ENCODE data around the gene SCG5.

Gene SCG5

DNA sequence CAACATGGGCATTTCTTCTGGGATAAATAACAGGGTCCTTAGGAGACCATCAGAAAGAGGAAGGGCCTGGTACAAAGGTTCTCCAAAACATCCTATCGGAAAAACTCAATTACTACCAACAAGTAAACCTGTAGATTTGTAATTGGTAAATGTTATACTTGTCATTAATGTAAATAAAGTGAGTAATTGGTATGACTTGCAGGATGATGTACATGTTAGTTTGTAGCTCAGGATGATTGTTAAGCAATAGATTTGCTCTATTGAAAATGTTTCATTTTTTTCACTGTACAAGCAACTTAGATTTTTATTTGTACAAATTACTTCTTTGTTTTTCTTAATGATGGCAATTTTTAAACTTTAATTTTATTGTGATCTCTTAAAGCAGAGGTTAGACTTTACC lies 3.8 kb upstream of the SCG5 start:
- DNase-seq (ENCODE audit: low read depth), result no peak
- no peak overlapping the region for H3K4me3 ChIP-seq (replicated peaks; ENCODE audit: low read depth, low read length)
- TF ChIP-seq, protein P1, sequence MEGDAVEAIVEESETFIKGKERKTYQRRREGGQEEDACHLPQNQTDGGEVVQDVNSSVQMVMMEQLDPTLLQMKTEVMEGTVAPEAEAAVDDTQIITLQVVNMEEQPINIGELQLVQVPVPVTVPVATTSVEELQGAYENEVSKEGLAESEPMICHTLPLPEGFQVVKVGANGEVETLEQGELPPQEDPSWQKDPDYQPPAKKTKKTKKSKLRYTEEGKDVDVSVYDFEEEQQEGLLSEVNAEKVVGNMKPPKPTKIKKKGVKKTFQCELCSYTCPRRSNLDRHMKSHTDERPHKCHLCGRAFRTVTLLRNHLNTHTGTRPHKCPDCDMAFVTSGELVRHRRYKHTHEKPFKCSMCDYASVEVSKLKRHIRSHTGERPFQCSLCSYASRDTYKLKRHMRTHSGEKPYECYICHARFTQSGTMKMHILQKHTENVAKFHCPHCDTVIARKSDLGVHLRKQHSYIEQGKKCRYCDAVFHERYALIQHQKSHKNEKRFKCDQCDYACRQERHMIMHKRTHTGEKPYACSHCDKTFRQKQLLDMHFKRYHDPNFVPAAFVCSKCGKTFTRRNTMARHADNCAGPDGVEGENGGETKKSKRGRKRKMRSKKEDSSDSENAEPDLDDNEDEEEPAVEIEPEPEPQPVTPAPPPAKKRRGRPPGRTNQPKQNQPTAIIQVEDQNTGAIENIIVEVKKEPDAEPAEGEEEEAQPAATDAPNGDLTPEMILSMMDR (IDR thresholded peaks at IDR 0.05; ENCODE audit: low read length, missing control alignments), result no peak

DNA sequence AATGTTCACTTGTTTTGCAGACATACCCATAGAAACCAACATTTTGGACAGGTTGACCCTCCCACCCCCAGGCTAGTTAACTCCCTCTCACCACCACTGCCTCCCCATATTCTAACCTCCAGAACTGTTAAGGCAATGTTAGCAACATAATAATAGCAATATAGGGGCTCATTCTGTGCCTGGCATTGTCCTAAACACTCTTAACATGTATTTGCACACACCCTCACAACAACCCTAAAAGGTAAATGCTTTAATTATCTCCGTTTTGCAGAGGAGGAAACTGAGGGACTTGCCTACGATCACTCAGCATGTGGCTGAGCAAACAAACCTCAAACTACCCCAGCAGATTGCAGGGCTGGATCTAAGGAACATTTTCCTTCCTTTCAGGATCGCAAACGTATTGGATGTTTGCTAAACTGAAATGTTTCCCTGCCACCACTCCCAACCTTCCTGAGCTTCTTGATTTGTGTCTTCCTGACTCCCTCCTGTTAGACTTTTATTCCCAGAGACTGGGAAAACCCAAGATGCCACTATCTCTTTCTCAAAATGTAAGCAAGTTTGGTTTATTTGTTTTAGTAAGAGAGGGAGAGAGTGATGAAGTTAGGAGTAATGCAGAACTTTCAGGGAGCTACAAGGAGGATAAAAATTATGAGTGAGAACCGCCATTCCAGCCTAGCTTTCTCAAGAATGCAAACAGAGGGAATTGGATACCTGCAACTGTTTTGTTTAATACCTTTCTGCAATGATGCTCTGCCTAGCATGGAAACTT lies 1.3 kb downstream of the SCG5 start:
- no peak overlapping the region for H3K4me3 ChIP-seq (replicated peaks; ENCODE audit: low read depth, low read length)
- DNase-seq (ENCODE audit: low read depth), result no peak
- TF ChIP-seq, protein P1 (IDR thresholded peaks at IDR 0.05; ENCODE audit: low read length, missing control alignments), result no peak

DNA sequence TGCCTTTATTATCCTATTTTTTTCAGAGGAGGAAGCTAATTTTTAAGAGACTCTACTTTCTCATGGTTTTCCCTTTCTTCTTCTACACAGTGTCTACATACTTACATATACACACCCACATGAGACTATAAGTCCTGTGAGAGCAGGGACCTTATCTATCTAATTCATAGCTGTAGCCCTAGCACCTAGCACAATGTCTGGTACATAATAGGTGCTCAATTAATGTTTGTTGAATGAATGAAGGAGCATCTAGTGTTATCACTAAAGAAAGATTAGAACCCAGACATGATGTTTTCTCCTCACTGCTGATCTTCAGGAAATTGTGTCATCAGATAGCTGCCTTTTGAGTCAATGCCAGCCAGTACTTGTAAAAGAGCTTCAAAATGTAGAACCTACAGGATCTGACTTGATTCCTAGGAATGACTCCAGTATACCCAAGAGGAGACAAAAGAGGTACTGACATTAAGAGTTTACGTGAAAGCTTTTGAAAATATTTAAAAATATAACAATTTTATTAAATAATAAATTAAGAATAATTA lies 2.5 kb downstream of the SCG5 start:
- TF ChIP-seq, protein P1 (IDR thresholded peaks at IDR 0.05; ENCODE audit: low read length, missing control alignments), result no peak

GRCh38 chr15:32646291-32646690 lies 4.8 kb downstream of the SCG5 start:
- H3K4me3 ChIP-seq (replicated peaks; ENCODE audit: low read depth, low read length), result no peak overlapping the region
- no peak for DNase-seq (ENCODE audit: low read depth)
- TF ChIP-seq, protein P1 (IDR thresholded peaks at IDR 0.05; ENCODE audit: low read length, missing control alignments), result no peak

More for the DNA sequence above, 2.5 kb downstream of the SCG5 start:
- no peak overlapping the region for H3K4me3 ChIP-seq (replicated peaks; ENCODE audit: low read depth, low read length)
- no peak for DNase-seq (ENCODE audit: low read depth)

GRCh38 chr15:32649342-32649741 lies 7.8 kb downstream of the SCG5 start:
- peak; percentile 45 for DNase-seq (ENCODE audit: low read depth)
- H3K4me3 ChIP-seq (replicated peaks; ENCODE audit: low read depth, low read length), result no peak overlapping the region
- TF ChIP-seq, protein P1 (IDR thresholded peaks at IDR 0.05; ENCODE audit: low read length, missing control alignments), result peak; percentile 59

DNA sequence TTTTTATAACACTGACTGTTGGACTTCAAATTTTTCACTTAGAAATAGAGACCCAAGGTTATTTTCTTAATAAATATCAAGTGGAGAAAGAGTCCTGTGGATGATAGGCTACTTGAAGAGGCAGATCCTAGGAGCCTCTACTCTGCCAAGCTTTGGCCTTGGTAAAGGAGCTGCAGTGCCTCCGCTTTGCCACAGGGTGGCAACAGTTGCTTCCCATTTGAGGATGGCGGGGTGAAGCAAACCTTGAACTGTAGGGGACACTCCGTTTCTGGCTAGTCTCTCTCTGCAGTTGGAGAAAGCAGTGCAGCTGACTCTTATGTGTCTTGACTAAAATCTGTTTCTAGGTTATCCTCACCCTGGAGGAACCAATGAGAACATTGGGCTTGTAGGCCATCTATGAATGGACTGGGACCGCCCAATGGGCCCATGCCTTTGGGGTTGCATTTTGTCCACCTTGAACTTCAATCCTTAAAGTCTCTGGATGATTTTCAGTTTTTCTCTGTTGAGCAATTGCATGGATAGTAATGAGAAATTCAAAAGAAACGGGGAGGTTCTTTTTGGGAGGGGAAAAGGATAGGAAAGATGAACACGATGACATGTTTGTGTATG lies 9.8 kb downstream of the SCG5 start:
- DNase-seq (ENCODE audit: low read depth), result peak; percentile 75
- TF ChIP-seq, protein P1 (IDR thresholded peaks at IDR 0.05; ENCODE audit: low read length, missing control alignments), result peak; percentile 99

More for the DNA sequence above, 9.8 kb downstream of the SCG5 start:
- H3K4me3 ChIP-seq (replicated peaks; ENCODE audit: low read depth, low read length), result no peak overlapping the region

All from fibroblast of pulmonary artery (primary cell).